Measurements from ENCODE around the gene WWOX.

The WWOX gene

GRCh38 chr16:78249056-78249455 is 149.6 kb downstream of the WWOX start:
- no peak for DNase-seq (ENCODE audit: low read depth)
- no peak overlapping the region for H3K4me3 ChIP-seq (ENCODE audit: low read depth, low read length)
- TF ChIP-seq MAX (IDR thresholded peaks at IDR 0.05; ENCODE audit: low read depth, low read length) = no peak
- no peak for TF ChIP-seq MYC (IDR thresholded peaks at IDR 0.05; ENCODE audit: low read depth, low read length)
- no peak for TF ChIP-seq POLR2A (IDR thresholded peaks at IDR 0.05; ENCODE audit: extremely low read depth, insufficient read length)
- TF ChIP-seq CTCF (IDR thresholded peaks at IDR 0.05; ENCODE audit: low read depth, low read length) = no peak

GRCh38 chr16:78249832-78250231 is 150.4 kb downstream of the WWOX start:
- no peak for DNase-seq (ENCODE audit: low read depth)
- TF ChIP-seq MYC (IDR thresholded peaks at IDR 0.05; ENCODE audit: low read depth, low read length) (no peak), MAX (IDR thresholded peaks at IDR 0.05; ENCODE audit: low read depth, low read length) (no peak)
- no peak overlapping the region for H3K4me3 ChIP-seq (ENCODE audit: low read depth, low read length)

- TF ChIP-seq MYC (IDR thresholded peaks at IDR 0.05; ENCODE audit: low read depth, low read length) (no peak), CTCF (IDR thresholded peaks at IDR 0.05; ENCODE audit: low read depth, low read length) (no peak), MAX (IDR thresholded peaks at IDR 0.05; ENCODE audit: low read depth, low read length) (no peak), POLR2A (IDR thresholded peaks at IDR 0.05; ENCODE audit: extremely low read depth, insufficient read length) (no peak)
- no peak for DNase-seq (ENCODE audit: low read depth)
- no peak overlapping the region for H3K4me3 ChIP-seq (ENCODE audit: low read depth, low read length)
These were observed 151.7 kb downstream of the WWOX start for GRCh38 chr16:78251115-78251514.

GRCh38 chr16:78252757-78253156 is 153.3 kb downstream of the WWOX start:
- TF ChIP-seq CTCF (IDR thresholded peaks at IDR 0.05; ENCODE audit: low read depth, low read length) (no peak), POLR2A (IDR thresholded peaks at IDR 0.05; ENCODE audit: extremely low read depth, insufficient read length) (no peak), MAX (IDR thresholded peaks at IDR 0.05; ENCODE audit: low read depth, low read length) (no peak), MYC (IDR thresholded peaks at IDR 0.05; ENCODE audit: low read depth, low read length) (no peak)
- H3K4me3 ChIP-seq (ENCODE audit: low read depth, low read length) = no peak overlapping the region
- no peak for DNase-seq (ENCODE audit: low read depth)

DNA sequence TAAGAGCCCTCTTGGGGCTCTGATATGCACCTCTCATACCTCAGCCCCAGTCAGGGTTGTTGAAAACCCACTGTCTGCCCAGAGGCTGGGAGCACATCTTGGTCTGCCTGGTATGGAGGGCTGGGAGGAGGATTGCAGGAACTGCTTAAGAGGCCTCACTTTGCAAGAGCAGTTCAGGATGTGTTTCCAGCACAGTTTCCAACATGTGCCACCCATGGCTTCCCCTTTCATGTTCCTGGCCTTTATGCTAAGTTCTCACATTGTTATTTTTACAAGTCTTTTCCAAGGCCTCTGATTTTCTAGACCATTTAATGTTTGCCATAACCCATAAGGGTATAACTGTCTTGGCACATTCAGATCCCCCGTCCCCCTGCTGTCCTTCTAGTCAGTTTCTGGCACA is 155.4 kb downstream of the WWOX start:
- H3K4me3 ChIP-seq (ENCODE audit: low read depth, low read length) = no peak overlapping the region
- DNase-seq (ENCODE audit: low read depth) = no peak
- TF ChIP-seq MYC (IDR thresholded peaks at IDR 0.05; ENCODE audit: low read depth, low read length) (no peak), POLR2A (IDR thresholded peaks at IDR 0.05; ENCODE audit: extremely low read depth, insufficient read length) (no peak), CTCF (IDR thresholded peaks at IDR 0.05; ENCODE audit: low read depth, low read length) (no peak), MAX (IDR thresholded peaks at IDR 0.05; ENCODE audit: low read depth, low read length) (no peak)

- DNase-seq (ENCODE audit: low read depth) = no peak
- H3K4me3 ChIP-seq (ENCODE audit: low read depth, low read length) = no peak overlapping the region
- no peak for TF ChIP-seq CTCF (IDR thresholded peaks at IDR 0.05; ENCODE audit: low read depth, low read length)
- no peak for TF ChIP-seq MYC (IDR thresholded peaks at IDR 0.05; ENCODE audit: low read depth, low read length)
- no peak for TF ChIP-seq POLR2A (IDR thresholded peaks at IDR 0.05; ENCODE audit: extremely low read depth, insufficient read length)
- no peak for TF ChIP-seq MAX (IDR thresholded peaks at IDR 0.05; ENCODE audit: low read depth, low read length)
These were observed 157.4 kb downstream of the WWOX start for GRCh38 chr16:78256686-78257375.

Measured in NB4 (cell line).